OCI-LY1 (cell line): Measurements from ENCODE around the gene FRMD4A.

ENCODE experiments used
- H2AFZ ChIP-seq: fragments of 200-600 bp; sonication (generic), shearing (Covaris generic); 2 replicates; pipeline ENCODE4 v1.6.0; 2014; ENCODE audit warnings: antibody characterized with exemption, mild to moderate bottlenecking, low read length
- H3F3A ChIP-seq: fragments of 200-600 bp; sonication (generic), shearing (Covaris generic); 2 replicates; pipeline ENCODE4 v1.6.0; 2014; ENCODE audit warnings: mild to moderate bottlenecking, antibody characterized with exemption, low read length, moderate library complexity; ENCODE audit not compliant: insufficient read depth
- H3K27ac ChIP-seq: fragments of 200-600 bp; sonication (generic); 2 replicates; pipeline ENCODE4 v1.5.1; 2014; ENCODE audit warnings: low read length, mixed run types, mild to moderate bottlenecking, low read depth; ENCODE audit not compliant: poor library complexity, severe bottlenecking
- H3K27me3 ChIP-seq: fragments of 200-600 bp; sonication (generic); 2 replicates; pipeline ENCODE4 v1.6.0; 2014; ENCODE audit warnings: antibody characterized with exemption, mild to moderate bottlenecking, low read length, moderate library complexity; ENCODE audit not compliant: insufficient read depth
- H3K36me3 ChIP-seq: fragments of 200-600 bp; sonication (generic); 2 replicates; pipeline ENCODE4 v1.6.1; 2014; ENCODE audit warnings: mild to moderate bottlenecking, antibody characterized with exemption, low read length, moderate library complexity, mixed read lengths; ENCODE audit not compliant: insufficient read depth
- H3K4me1 ChIP-seq: fragments of 200-600 bp; sonication (generic); 2 replicates; pipeline ENCODE4 v1.5.1; 2014; ENCODE audit warnings: mild to moderate bottlenecking, low read length, moderate library complexity; ENCODE audit not compliant: insufficient read depth, severe bottlenecking
- H3K4me2 ChIP-seq: fragments of 200-600 bp; sonication (generic), shearing (Covaris generic); 2 replicates; pipeline ENCODE4 v1.6.1; 2014; ENCODE audit warnings: low read length
- H3K4me3 ChIP-seq: fragments of 200-600 bp; sonication (generic); 2 replicates; pipeline ENCODE4 v1.5.1; 2014; ENCODE audit warnings: low read length, low read depth, mild to moderate bottlenecking, mixed read lengths; ENCODE audit not compliant: poor library complexity, severe bottlenecking
- H3K79me2 ChIP-seq: fragments of 200-600 bp; shearing (Covaris generic); 2 replicates; pipeline ENCODE4 v1.6.1; 2016; ENCODE audit warnings: mixed run types, low read length, mixed read lengths; ENCODE audit not compliant: insufficient read depth
- H3K9ac ChIP-seq: fragments of 200-600 bp; sonication (generic), shearing (Covaris generic); 2 replicates; pipeline ENCODE4 v1.6.1; 2014; ENCODE audit warnings: mild to moderate bottlenecking, low read length, mixed read lengths
- H3K9me2 ChIP-seq: fragments of 200-600 bp; sonication (generic), shearing (Covaris generic); 2 replicates; pipeline ENCODE4 v1.6.1; 2014; ENCODE audit warnings: low read depth, mild to moderate bottlenecking, low read length, mixed read lengths
- H3K9me3 ChIP-seq: fragments of 200-600 bp; shearing (Covaris generic); 2 replicates; pipeline ENCODE4 v1.6.1; 2014; ENCODE audit warnings: low read length, mixed read lengths
- H4K20me1 ChIP-seq: fragments of 200-600 bp; sonication (generic), shearing (Covaris generic); 2 replicates; pipeline ENCODE4 v1.6.0; 2016; ENCODE audit warnings: mild to moderate bottlenecking, low read length; ENCODE audit not compliant: insufficient read depth
- EZH2 ChIP-seq: fragments of 200-600 bp; sonication (generic), shearing (Covaris generic); IDR thresholded peaks from 2 replicates; pipeline ENCODE4 v1.8.0; 2017; ENCODE audit warnings: borderline replicate concordance, mixed run types, mild to moderate bottlenecking, antibody characterized with exemption, low read length, moderate library complexity, mixed read lengths
- TF ChIP-seq, protein P1 (sequence below): fragments of 200-600 bp; sonication (generic), shearing (Covaris generic); IDR thresholded peaks from 2 replicates; pipeline ENCODE4 v1.5.1; 2017; ENCODE audit warnings: mild to moderate bottlenecking, antibody characterized with exemption, low read length, moderate library complexity, mixed read lengths

Gene FRMD4A

DNA sequence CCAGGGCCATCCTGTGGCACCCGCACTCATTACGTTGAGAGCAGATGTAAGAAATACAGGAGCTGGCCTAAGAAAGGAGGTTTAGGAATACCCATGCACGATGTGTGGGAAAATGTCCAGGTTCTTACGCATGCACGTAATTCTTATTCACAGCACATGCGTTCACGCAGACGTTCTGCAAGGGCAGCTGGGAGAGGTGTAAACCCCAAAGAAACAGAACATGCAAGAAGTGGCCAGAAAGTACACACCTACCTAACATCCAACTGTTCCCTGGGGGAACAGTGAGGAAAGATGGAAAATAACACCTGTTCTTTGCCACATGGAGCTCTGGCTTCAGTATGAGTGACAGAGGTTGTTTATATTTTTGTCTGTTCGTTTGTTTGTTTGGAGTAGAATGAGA is 458.3 kb downstream of the FRMD4A start:
- no peak overlapping the region for H3K4me2 ChIP-seq
- H2AFZ ChIP-seq: no peak overlapping the region
- H3K27ac ChIP-seq: no peak overlapping the region
- TF ChIP-seq EZH2: no peak
- TF ChIP-seq, protein P1, sequence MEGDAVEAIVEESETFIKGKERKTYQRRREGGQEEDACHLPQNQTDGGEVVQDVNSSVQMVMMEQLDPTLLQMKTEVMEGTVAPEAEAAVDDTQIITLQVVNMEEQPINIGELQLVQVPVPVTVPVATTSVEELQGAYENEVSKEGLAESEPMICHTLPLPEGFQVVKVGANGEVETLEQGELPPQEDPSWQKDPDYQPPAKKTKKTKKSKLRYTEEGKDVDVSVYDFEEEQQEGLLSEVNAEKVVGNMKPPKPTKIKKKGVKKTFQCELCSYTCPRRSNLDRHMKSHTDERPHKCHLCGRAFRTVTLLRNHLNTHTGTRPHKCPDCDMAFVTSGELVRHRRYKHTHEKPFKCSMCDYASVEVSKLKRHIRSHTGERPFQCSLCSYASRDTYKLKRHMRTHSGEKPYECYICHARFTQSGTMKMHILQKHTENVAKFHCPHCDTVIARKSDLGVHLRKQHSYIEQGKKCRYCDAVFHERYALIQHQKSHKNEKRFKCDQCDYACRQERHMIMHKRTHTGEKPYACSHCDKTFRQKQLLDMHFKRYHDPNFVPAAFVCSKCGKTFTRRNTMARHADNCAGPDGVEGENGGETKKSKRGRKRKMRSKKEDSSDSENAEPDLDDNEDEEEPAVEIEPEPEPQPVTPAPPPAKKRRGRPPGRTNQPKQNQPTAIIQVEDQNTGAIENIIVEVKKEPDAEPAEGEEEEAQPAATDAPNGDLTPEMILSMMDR: no peak
- H3K9me2 ChIP-seq: no peaks in the 10 kb centered on the region
- H4K20me1 ChIP-seq: no peaks in the 10 kb centered on the region
- H3K4me3 ChIP-seq: no peak overlapping the region
- H3K79me2 ChIP-seq: no peaks in the 10 kb centered on the region
- H3K36me3 ChIP-seq: no peaks in the 10 kb centered on the region
- no peaks in the 10 kb centered on the region for H3K4me1 ChIP-seq
- H3F3A ChIP-seq: no peaks in the 10 kb centered on the region
- H3K9me3 ChIP-seq: no peaks in the 10 kb centered on the region
- no peaks in the 10 kb centered on the region for H3K27me3 ChIP-seq
- H3K9ac ChIP-seq: no peak overlapping the region

DNA sequence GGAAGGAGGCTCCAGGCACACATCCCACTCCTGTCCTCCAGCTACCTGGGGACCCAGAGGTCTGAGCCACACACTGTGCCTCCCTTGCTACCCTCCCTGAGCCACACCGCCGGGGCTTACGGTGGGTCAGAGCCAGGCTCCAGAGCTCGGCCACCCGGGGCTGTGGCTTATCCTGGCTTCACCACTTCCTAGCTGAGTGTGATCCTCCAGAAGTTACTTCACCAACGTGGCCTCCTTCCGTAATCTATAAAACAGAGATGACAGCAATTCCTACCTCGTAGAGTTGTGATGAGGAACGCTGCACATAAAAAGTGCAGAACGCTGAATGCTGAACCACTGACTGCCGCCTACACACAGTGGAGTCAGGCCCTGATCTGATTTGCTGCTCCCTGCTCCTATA is 458.9 kb downstream of the FRMD4A start:
- TF ChIP-seq, protein P1: no peak
- no peak for TF ChIP-seq EZH2
- H3K36me3 ChIP-seq: no peaks in the 10 kb centered on the region
- H3K9ac ChIP-seq: no peak overlapping the region
- no peaks in the 10 kb centered on the region for H3F3A ChIP-seq
- H2AFZ ChIP-seq: no peak overlapping the region
- no peaks in the 10 kb centered on the region for H3K79me2 ChIP-seq
- H3K4me3 ChIP-seq: no peak overlapping the region
- no peaks in the 10 kb centered on the region for H3K4me1 ChIP-seq
- H3K4me2 ChIP-seq: no peak overlapping the region
- no peaks in the 10 kb centered on the region for H3K27me3 ChIP-seq
- H3K27ac ChIP-seq: no peak overlapping the region
- no peaks in the 10 kb centered on the region for H3K9me2 ChIP-seq
- H3K9me3 ChIP-seq: no peaks in the 10 kb centered on the region
- H4K20me1 ChIP-seq: no peaks in the 10 kb centered on the region

DNA sequence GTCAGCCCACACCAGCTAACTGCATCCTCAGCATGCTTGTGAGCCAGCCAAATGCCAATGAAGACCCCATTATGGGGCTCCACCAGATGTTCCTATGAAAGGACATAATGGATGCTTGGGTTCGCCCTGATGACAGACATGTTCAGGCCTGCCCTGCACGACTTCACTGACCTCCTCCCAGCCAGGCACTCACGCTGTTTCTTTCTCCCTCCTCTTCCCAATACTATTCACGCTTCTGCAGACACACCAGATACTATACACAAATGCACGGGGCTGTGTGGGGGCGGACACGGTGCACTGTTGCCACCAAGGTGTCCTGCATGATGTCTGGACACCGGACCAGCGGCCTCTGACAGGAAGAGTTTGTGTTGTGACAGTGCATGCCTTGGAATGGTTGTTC is 459.7 kb downstream of the FRMD4A start:
- Histone ChIP-seq H3K27me3 (no peaks in the 10 kb centered on the region), H3K4me2 (no peak overlapping the region), H3K9me3 (no peaks in the 10 kb centered on the region), H3K9ac (no peak overlapping the region), H3K4me3 (no peak overlapping the region), H4K20me1 (no peaks in the 10 kb centered on the region), H3K36me3 (no peaks in the 10 kb centered on the region), H3K79me2 (no peaks in the 10 kb centered on the region), H3F3A (no peaks in the 10 kb centered on the region), H2AFZ (no peak overlapping the region), H3K4me1 (no peaks in the 10 kb centered on the region), H3K9me2 (no peaks in the 10 kb centered on the region), H3K27ac (no peak overlapping the region)
- TF ChIP-seq, protein P1: no peak
- TF ChIP-seq EZH2: no peak
